ENCODE results near the gene OR4A47.
"Not testable (repeated sequence)": the region's sequence is repeated elsewhere in the genome, so short reads cannot be mapped to it uniquely, and the experiment has no call there.

OR4A47 gene, protein sequence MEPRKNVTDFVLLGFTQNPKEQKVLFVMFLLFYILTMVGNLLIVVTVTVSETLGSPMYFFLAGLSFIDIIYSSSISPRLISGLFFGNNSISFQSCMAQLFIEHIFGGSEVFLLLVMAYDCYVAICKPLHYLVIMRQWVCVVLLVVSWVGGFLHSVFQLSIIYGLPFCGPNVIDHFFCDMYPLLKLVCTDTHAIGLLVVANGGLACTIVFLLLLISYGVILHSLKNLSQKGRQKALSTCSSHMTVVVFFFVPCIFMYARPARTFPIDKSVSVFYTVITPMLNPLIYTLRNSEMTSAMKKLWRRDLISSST

DNA sequence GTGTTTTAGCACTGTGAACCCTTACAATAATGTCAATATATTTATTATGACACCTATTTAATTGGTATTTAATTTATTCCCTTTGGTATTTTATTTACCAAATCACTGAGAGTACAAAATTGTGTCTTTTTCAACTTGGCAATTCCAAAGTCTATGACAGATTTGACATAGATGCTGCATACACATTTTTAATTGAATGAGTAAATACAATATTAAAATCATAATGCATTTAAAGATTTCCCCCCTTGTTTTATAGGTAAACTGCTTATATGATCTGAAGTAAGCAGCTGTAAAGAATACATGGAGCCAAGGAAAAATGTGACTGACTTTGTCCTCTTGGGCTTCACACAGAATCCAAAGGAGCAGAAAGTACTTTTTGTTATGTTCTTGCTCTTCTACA is at the start of gene OR4A47:
OR4A47 (plus strand) TSS at position 301 of the 400 bp plus-strand sequence; CDS start at position 301, 0 bp downstream.
- not testable (repeated sequence) for DNase-seq

- DNase-seq = not testable (repeated sequence)
These were observed 32.7 kb upstream of the OR4A47 start for GRCh38 chr11:48455909-48456308.

DNA sequence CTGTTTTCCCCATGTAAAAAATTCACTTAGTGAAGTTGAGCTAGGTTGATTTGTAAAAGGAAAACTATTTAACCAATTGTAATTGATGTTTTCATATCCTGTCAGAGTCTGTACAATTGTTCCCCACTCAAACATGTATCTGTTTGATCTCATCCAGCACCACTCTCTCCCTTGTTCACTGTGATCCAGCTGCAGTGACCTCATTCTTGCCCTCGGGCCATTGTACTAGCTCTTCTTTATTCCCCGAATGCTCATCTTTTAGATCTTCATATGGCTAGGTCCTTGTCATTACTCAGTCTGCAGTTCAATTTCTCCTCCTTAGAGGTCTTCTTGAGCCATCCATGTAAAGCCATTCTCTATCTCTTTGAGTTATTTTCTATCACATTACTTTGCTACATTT is 14.6 kb upstream of the OR4A47 start:
- not testable (repeated sequence) for DNase-seq

DNA sequence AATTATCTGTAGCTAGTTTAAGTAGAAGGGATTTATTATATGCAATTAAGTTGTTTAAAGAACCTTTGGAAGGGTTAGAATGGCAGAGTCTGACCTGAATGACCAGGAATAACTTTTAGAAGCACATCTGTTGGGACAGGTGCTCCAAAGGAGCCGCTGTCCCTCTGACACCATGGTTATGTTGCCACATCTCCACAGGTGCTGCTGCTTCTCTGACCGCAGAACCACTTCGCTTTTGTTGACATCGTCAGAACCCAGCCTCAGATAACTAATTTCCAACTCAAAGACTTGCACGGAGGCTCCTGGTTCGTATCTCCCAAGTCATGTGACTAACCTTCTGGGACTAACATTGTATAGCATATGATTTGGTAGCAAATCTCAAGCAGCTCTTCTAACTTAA is 13.9 kb upstream of the OR4A47 start:
- not testable (repeated sequence) for DNase-seq

GRCh38 chr11:48506169-48506568 is 17.6 kb downstream of the OR4A47 start:
- not testable (repeated sequence) for DNase-seq

DNA sequence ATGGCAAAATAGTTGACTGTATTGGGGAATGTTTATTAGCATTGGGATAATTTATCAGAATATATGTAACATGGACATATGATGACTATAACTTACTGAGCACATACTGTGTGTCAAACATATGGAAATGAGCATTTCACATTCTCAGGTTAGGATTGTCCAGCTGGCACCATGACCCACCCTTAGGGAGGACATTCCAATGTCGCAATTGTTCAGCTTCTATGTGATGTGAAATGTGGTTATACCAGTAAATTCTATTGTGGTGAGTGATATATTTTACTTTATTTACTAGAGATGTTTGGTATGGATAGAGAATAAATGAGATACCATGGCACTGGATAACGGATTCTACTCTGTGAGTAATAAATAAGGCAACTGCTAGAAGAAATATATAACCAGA is 50.4 kb downstream of the OR4A47 start:
- no peak for DNase-seq
